ENCODE data around the gene CHMP4A. TPM values are rescaled to one million over a fixed set of nuclear protein-coding genes. Genes with fewer than 3 reads are reported as not detected.

The CHMP4A gene
- total and polyA plus RNA-seq, 2 of the 13 experiments (the other 11 are each of a cell fraction or from before 2014, with no cell fraction given), result 83.6 to 113 TPM

DNA sequence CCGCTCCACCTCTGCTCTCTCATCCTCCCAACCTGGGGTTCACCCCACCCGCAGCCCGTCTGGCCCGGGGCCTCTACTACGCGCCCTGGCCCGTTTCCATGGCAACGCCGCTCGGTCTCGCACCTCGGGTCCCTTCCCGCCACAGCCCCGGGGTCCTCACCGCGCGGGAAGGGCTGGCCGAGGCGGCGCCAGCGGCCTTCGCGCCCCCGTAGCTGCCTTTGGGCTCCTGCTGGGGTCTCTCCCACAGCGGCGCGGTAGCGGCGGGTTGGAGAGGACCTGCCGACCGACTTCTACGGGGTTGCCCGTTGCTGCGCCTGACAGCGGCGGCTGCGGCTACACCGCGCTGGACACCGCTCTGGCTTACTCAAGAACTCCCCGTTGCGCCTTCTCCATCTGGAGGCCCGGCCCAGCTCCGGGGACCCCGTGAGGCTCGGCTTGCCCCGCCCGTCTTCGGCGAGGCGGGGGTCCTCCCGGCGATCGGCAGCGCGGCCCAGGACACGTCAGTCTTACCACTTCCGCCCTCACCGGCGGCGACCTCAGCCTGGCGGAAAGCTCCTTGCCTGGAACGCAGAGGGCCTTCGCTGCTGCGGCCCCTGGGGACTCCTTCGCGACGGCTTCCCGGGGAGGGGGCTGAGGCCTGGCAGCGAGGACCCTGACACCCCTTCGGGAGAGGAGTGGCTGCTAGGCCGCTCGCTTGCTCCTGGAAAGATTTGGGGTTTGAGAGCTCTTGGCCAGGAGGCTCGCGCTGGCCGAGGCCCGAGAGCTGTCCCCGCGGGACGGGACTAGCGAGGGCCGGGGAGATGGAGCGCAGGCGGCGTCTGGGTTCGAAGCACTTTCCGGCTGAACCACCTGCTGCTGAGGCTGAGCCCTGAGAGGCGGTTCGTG, 17.9 kb downstream of the CHMP4A start, which contains the start of gene TM9SF1 (continued):
- TF ChIP-seq, protein P1, sequence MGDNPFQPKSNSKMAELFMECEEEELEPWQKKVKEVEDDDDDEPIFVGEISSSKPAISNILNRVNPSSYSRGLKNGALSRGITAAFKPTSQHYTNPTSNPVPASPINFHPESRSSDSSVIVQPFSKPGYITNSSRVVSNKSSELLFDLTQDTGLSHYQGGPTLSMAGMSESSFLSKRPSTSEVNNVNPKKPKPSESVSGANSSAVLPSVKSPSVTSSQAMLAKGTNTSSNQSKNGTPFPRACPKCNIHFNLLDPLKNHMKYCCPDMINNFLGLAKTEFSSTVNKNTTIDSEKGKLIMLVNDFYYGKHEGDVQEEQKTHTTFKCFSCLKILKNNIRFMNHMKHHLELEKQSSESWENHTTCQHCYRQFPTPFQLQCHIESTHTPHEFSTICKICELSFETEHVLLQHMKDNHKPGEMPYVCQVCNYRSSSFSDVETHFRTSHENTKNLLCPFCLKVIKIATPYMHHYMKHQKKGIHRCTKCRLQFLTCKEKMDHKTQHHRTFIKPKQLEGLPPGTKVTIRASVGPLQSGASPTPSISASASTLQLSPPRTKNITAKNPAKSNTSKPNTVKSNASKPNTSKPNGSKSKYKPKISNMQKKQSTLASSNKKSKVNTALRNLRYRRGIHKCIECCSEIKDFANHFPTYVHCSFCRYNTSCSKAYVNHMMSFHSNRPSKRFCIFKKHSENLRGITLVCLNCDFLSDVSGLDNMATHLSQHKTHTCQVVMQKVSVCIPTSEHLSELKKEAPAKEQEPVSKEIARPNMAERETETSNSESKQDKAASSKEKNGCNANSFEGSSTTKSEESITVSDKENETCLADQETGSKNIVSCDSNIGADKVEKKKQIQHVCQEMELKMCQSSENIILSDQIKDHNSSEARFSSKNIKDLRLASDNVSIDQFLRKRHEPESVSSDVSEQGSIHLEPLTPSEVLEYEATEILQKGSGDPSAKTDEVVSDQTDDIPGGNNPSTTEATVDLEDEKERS (CRISPR knock-in tag; IDR thresholded peaks at IDR 0.05), result peak; percentile 99
- TF ChIP-seq ZFY (CRISPR knock-in tag; IDR thresholded peaks at IDR 0.05) (peak; percentile 100), ZSCAN22 (CRISPR knock-in tag; IDR thresholded peaks at IDR 0.05) (peak; percentile 89), SMAD9 (CRISPR knock-in tag; IDR thresholded peaks at IDR 0.05) (peak; percentile 99), SNAPC5 (CRISPR knock-in tag; IDR thresholded peaks at IDR 0.05; ENCODE audit: borderline replicate concordance) (peak; percentile 92; the same call in 1 of the 2 replicates), ZKSCAN8 (CRISPR knock-in tag; IDR thresholded peaks at IDR 0.05; ENCODE audit: borderline replicate concordance) (peak; percentile 93; the same call in 1 of the 2 replicates), MED8 (CRISPR knock-in tag; IDR thresholded peaks at IDR 0.05; ENCODE audit: insufficient replicate concordance) (no peak), ERF (CRISPR knock-in tag; IDR thresholded peaks at IDR 0.05) (peak; percentile 99), MAFF (IDR thresholded peaks at IDR 0.05; ENCODE audit: low read depth, low read length) (no peak), ZNF317 (CRISPR knock-in tag; IDR thresholded peaks at IDR 0.05) (peak; percentile 91), ZNF766 (CRISPR knock-in tag; IDR thresholded peaks at IDR 0.05; ENCODE audit: borderline replicate concordance) (peak; percentile 92)
- TF ChIP-seq, protein P2, sequence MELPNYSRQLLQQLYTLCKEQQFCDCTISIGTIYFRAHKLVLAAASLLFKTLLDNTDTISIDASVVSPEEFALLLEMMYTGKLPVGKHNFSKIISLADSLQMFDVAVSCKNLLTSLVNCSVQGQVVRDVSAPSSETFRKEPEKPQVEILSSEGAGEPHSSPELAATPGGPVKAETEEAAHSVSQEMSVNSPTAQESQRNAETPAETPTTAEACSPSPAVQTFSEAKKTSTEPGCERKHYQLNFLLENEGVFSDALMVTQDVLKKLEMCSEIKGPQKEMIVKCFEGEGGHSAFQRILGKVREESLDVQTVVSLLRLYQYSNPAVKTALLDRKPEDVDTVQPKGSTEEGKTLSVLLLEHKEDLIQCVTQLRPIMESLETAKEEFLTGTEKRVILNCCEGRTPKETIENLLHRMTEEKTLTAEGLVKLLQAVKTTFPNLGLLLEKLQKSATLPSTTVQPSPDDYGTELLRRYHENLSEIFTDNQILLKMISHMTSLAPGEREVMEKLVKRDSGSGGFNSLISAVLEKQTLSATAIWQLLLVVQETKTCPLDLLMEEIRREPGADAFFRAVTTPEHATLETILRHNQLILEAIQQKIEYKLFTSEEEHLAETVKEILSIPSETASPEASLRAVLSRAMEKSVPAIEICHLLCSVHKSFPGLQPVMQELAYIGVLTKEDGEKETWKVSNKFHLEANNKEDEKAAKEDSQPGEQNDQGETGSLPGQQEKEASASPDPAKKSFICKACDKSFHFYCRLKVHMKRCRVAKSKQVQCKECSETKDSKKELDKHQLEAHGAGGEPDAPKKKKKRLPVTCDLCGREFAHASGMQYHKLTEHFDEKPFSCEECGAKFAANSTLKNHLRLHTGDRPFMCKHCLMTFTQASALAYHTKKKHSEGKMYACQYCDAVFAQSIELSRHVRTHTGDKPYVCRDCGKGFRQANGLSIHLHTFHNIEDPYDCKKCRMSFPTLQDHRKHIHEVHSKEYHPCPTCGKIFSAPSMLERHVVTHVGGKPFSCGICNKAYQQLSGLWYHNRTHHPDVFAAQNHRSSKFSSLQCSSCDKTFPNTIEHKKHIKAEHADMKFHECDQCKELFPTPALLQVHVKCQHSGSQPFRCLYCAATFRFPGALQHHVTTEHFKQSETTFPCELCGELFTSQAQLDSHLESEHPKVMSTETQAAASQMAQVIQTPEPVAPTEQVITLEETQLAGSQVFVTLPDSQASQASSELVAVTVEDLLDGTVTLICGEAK (IDR thresholded peaks at IDR 0.05), result no peak; the same call in 1 of the 2 replicates
- TF ChIP-seq, protein P2 (CRISPR knock-in tag; IDR thresholded peaks at IDR 0.05), result peak; percentile 92
- TF ChIP-seq, protein P3, sequence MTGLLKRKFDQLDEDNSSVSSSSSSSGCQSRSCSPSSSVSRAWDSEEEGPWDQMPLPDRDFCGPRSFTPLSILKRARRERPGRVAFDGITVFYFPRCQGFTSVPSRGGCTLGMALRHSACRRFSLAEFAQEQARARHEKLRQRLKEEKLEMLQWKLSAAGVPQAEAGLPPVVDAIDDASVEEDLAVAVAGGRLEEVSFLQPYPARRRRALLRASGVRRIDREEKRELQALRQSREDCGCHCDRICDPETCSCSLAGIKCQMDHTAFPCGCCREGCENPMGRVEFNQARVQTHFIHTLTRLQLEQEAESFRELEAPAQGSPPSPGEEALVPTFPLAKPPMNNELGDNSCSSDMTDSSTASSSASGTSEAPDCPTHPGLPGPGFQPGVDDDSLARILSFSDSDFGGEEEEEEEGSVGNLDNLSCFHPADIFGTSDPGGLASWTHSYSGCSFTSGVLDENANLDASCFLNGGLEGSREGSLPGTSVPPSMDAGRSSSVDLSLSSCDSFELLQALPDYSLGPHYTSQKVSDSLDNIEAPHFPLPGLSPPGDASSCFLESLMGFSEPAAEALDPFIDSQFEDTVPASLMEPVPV (CRISPR knock-in tag; IDR thresholded peaks at IDR 0.05), result peak; percentile 99; the same call in 1 of the 2 replicates

Data from HepG2 (cell line).